ENCODE measurements around the gene IL22RA1.

IL22RA1 gene

DNA sequence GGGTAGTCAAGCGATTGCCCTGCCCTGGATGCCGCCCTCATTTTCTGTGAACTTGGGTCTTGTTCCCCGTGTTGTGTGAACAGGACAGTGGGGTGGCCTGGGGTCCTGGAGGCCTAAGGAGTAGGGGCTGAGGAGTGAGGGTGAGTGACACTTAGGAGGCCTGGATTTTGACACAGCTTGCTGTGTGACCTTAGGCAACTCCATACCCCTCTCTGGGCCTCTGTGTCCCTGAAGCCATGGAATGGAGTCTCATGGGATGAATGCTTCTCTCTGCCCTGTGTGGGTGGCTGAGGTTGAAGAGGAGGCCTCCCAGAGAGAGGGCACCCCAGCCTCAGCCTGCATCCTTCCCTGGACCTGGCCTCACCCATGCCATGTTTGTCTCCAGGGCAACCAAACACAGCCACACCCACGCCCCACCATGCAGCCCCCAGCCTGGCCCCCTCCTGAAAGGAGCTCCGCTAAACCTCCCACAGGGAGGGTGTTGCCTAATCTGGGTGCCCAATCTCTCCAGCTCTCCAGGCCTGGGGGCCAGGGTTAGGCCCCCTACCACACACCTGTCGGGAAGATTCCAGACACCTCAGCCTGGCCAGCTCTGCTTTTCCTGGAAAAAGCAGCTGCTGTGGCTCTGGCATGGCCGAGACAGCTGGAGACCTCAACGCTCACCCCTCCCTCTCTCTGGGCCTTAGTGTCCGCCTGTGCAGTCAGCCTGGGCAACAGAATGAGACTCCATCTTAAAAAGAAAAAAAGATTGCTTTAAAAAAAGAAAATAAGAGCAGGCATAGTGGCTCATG lies 40.9 kb downstream of the IL22RA1 start:
- H3K9me2 ChIP-seq (replicated peaks; ENCODE audit: insufficient read depth, low read length), result no peaks in the 10 kb centered on the region

DNA sequence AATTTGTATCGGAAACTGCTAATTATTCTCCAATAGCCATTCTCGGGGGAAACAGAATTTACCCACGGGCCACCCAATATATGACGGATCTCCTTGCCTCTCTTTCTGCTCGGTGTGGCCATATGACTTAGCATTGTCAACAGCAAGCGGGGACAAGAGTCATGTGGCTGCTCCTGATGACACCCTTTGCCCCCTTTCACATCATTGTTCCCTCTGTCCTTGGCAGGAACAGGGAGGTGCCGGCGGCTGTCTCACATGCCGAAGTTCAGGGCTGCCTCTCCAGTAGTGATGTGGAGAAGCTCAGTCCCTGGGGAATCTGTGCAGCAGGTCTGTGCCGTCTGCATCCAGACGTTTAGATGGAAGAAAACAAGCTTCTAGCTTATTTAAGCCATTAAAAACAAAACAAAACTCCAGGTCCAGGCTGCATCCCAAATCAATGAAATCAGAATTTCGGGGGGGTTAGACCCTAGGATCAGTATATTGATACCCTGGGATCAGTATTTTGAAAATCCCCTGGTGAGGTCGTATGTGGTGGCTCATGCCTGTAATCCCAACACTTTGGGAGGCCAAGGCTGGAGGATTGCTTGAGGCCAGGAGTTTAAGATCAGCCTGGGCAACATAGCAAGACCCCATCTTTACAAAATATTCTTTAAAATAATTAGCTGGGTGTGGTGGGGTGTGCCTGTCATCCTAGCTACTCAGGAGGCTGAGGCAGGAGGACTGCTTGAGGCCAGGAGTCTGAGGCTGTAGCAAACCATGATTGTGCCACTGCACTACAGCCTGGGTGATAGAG lies 41.8 kb downstream of the IL22RA1 start:
- no peak overlapping the region for H3K9ac ChIP-seq (ENCODE audit: low read length)
- no peak for TF ChIP-seq EZH2phosphoT487 (conservative IDR thresholded peaks at IDR 0.05; ENCODE audit: low read length)
- TF ChIP-seq, protein P1, sequence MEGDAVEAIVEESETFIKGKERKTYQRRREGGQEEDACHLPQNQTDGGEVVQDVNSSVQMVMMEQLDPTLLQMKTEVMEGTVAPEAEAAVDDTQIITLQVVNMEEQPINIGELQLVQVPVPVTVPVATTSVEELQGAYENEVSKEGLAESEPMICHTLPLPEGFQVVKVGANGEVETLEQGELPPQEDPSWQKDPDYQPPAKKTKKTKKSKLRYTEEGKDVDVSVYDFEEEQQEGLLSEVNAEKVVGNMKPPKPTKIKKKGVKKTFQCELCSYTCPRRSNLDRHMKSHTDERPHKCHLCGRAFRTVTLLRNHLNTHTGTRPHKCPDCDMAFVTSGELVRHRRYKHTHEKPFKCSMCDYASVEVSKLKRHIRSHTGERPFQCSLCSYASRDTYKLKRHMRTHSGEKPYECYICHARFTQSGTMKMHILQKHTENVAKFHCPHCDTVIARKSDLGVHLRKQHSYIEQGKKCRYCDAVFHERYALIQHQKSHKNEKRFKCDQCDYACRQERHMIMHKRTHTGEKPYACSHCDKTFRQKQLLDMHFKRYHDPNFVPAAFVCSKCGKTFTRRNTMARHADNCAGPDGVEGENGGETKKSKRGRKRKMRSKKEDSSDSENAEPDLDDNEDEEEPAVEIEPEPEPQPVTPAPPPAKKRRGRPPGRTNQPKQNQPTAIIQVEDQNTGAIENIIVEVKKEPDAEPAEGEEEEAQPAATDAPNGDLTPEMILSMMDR (IDR thresholded peaks at IDR 0.05; ENCODE audit: insufficient read depth, low read length, poor library complexity, severe bottlenecking), result no peak
- H3K9me2 ChIP-seq (replicated peaks; ENCODE audit: insufficient read depth, low read length), result no peaks in the 10 kb centered on the region
- H3F3A ChIP-seq (ENCODE audit: insufficient read depth), result no peaks in the 10 kb centered on the region
- no peaks in the 10 kb centered on the region for H3K9me3 ChIP-seq (ENCODE audit: insufficient read depth, low read length)
- no peak overlapping the region for H3K27ac ChIP-seq (ENCODE audit: low read depth, low read length)
- no peak overlapping the region for H3K4me3 ChIP-seq (ENCODE audit: insufficient read depth, low read length, poor library complexity, severe bottlenecking)
- H3K27me3 ChIP-seq (ENCODE audit: low read length), result no peaks in the 10 kb centered on the region
- H3K79me2 ChIP-seq (ENCODE audit: insufficient read depth, low read length), result no peaks in the 10 kb centered on the region
- H3K36me3 ChIP-seq (ENCODE audit: low read length), result no peaks in the 10 kb centered on the region
- no peaks in the 10 kb centered on the region for H4K20me1 ChIP-seq (ENCODE audit: low read depth, low read length)
- no peak overlapping the region for H2AFZ ChIP-seq (ENCODE audit: low read depth, low read length, severe bottlenecking)
- H3K4me2 ChIP-seq (ENCODE audit: low read depth, low read length, poor library complexity, severe bottlenecking), result no peak overlapping the region

More for the DNA sequence above, 40.9 kb downstream of the IL22RA1 start:
- Histone ChIP-seq H3K4me2 (ENCODE audit: low read depth, low read length, poor library complexity, severe bottlenecking) (no peak overlapping the region), H3K9me3 (ENCODE audit: insufficient read depth, low read length) (no peaks in the 10 kb centered on the region), H3K9ac (ENCODE audit: low read length) (no peak overlapping the region), H3K27me3 (ENCODE audit: low read length) (no peaks in the 10 kb centered on the region), H3F3A (ENCODE audit: insufficient read depth) (no peaks in the 10 kb centered on the region), H3K4me3 (ENCODE audit: insufficient read depth, low read length, poor library complexity, severe bottlenecking) (no peak overlapping the region), H3K36me3 (ENCODE audit: low read length) (no peaks in the 10 kb centered on the region), H3K79me2 (ENCODE audit: insufficient read depth, low read length) (no peaks in the 10 kb centered on the region), H3K27ac (ENCODE audit: low read depth, low read length) (no peak overlapping the region), H2AFZ (ENCODE audit: low read depth, low read length, severe bottlenecking) (no peak overlapping the region), H4K20me1 (ENCODE audit: low read depth, low read length) (no peaks in the 10 kb centered on the region)
- TF ChIP-seq EZH2phosphoT487 (conservative IDR thresholded peaks at IDR 0.05; ENCODE audit: low read length), result no peak
- TF ChIP-seq, protein P1 (IDR thresholded peaks at IDR 0.05; ENCODE audit: insufficient read depth, low read length, poor library complexity, severe bottlenecking), result no peak

DNA sequence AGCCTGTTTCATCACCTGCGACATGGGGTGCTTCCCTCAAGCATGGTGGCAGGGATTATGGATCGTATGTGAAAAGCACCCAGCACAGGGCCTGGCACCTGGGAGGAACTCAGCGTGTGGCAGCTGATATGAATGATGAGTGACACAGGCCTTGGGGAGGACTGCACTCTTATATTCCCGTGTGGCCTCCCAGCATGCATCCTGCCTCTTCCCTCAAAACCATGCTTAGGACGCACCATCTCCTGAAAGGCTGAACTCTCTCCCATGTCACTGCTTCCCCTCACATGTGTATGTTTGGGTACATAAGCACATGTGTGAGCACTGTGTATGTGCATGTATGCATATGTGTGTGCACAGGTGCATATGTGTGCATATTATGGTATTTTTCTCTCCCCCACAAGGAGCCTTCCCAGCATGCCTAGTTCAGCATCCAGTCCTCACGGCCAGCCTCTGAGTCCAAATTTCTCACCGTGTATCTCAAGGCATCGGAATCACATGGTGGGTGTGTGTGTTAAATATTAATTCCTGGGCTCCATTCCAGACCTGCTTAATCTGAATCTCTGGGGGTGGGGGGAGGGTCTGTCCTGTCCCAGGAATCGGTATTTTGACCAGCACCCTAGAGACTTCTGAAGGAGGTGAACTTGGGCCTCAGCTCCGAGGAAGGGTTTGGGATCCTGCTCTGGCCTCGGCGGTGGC lies 43.8 kb downstream of the IL22RA1 start:
- Histone ChIP-seq H3K79me2 (ENCODE audit: insufficient read depth, low read length) (no peaks in the 10 kb centered on the region), H2AFZ (ENCODE audit: low read depth, low read length, severe bottlenecking) (no peak overlapping the region), H3K4me2 (ENCODE audit: low read depth, low read length, poor library complexity, severe bottlenecking) (no peak overlapping the region), H3K4me3 (ENCODE audit: insufficient read depth, low read length, poor library complexity, severe bottlenecking) (no peak overlapping the region), H3K27ac (ENCODE audit: low read depth, low read length) (no peak overlapping the region), H4K20me1 (ENCODE audit: low read depth, low read length) (no peaks in the 10 kb centered on the region), H3F3A (ENCODE audit: insufficient read depth) (no peaks in the 10 kb centered on the region), H3K36me3 (ENCODE audit: low read length) (no peaks in the 10 kb centered on the region), H3K9me3 (ENCODE audit: insufficient read depth, low read length) (no peaks in the 10 kb centered on the region), H3K9me2 (replicated peaks; ENCODE audit: insufficient read depth, low read length) (no peaks in the 10 kb centered on the region), H3K27me3 (ENCODE audit: low read length) (no peaks in the 10 kb centered on the region), H3K9ac (ENCODE audit: low read length) (no peak overlapping the region)
- TF ChIP-seq EZH2phosphoT487 (conservative IDR thresholded peaks at IDR 0.05; ENCODE audit: low read length), result no peak
- TF ChIP-seq, protein P1 (IDR thresholded peaks at IDR 0.05; ENCODE audit: insufficient read depth, low read length, poor library complexity, severe bottlenecking), result no peak
